ENCODE measurements around the gene ABCG8.

DNA sequence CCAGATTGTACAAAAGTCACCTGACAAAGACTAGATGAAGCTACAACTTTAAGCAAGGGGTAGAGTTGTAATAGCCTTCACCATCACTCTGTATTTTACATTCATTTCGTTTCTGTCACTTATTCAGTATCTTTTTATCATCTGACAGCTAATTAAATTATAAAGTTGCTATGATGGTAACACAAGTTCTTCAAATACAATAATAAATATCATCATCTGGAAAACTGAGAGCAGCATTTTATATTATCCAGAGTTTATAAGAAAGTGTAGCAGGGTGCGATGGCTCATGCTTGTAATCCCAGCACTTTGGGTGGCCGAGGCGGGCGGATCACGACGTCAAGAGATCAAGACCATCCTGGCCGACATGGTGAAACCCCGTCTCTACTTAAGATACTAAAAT, 43.8 kb upstream of the ABCG8 start:
- TF ChIP-seq CTCF (IDR thresholded peaks at IDR 0.05), result no peak
- TF ChIP-seq POLR2A (IDR thresholded peaks at IDR 0.05), result no peak
